Keratinocyte (primary cell): ENCODE measurements around the gene TNS1.

Experiments used
- EZH2 ChIP-seq: IDR thresholded peaks from one replicate; pipeline ENCODE4 v1.6.1; 2012; ENCODE audit warnings: inconsistent platforms, mild to moderate bottlenecking, low read length, moderate library complexity
- TF ChIP-seq, protein P1 (sequence below), 3 experiments: IDR thresholded peaks in 1 of 3; conservative IDR thresholded peaks in 1 of 3; optimal IDR thresholded peaks in 1 of 3; 2 replicates in 2 of 3; 3 replicates in 1 of 3; pipeline versions ENCODE3 to v1.5.1; 2011; ENCODE audit warnings: low read length in 3 of 3, mild to moderate bottlenecking in 3 of 3, moderate library complexity in 2 of 3, control low read depth in 1 of 3, inconsistent platforms in 1 of 3; ENCODE audit not compliant: insufficient read depth in 2 of 3; ENCODE audit errors: extremely low read depth in 1 of 3

- TF ChIP-seq, protein P1, sequence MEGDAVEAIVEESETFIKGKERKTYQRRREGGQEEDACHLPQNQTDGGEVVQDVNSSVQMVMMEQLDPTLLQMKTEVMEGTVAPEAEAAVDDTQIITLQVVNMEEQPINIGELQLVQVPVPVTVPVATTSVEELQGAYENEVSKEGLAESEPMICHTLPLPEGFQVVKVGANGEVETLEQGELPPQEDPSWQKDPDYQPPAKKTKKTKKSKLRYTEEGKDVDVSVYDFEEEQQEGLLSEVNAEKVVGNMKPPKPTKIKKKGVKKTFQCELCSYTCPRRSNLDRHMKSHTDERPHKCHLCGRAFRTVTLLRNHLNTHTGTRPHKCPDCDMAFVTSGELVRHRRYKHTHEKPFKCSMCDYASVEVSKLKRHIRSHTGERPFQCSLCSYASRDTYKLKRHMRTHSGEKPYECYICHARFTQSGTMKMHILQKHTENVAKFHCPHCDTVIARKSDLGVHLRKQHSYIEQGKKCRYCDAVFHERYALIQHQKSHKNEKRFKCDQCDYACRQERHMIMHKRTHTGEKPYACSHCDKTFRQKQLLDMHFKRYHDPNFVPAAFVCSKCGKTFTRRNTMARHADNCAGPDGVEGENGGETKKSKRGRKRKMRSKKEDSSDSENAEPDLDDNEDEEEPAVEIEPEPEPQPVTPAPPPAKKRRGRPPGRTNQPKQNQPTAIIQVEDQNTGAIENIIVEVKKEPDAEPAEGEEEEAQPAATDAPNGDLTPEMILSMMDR (optimal IDR thresholded peaks at IDR 0.05 in 1 of 3, IDR thresholded peaks at IDR 0.05 in 1 of 3, conservative IDR thresholded peaks at IDR 0.05 in 1 of 3; ENCODE audit: extremely low read depth in 1 of 3, insufficient read depth in 2 of 3, low read length in 3 of 3), result no peak
- TF ChIP-seq EZH2, result no peak
These were observed 101.4 kb downstream of the TNS1 start for GRCh38 chr2:217901400-217901799.
